Astrocyte (in vitro differentiated cells and primary cell): ENCODE data around the gene ATP2B2.

Source experiments
- CTCF ChIP-seq: IDR thresholded peaks from 2 replicates; pipeline ENCODE4 v1.5.1; 2011; ENCODE audit warnings: low read depth, mild to moderate bottlenecking, inconsistent platforms, low read length, moderate library complexity; ENCODE audit not compliant: insufficient read depth
- EZH2 ChIP-seq: IDR thresholded peaks from 2 replicates; pipeline ENCODE4 v1.6.1; 2012; ENCODE audit warnings: mild to moderate bottlenecking, low read length, inconsistent platforms; ENCODE audit not compliant: insufficient read depth

- no peak for TF ChIP-seq CTCF
- TF ChIP-seq EZH2, result no peak
These were observed 114.0 kb downstream of the ATP2B2 start for GRCh38 chr3:10391391-10391790.
